Liver (tissue), 9 donors: Measurements from ENCODE around the gene NELL1. TPM values are rescaled to one million over a fixed set of nuclear protein-coding genes. Genes with fewer than 3 reads are reported as not detected.

Experiments used
- DNase-seq: peaks from one replicate; pipeline ENCODE4 v3.0.0-alpha.2; 2017; ENCODE audit warnings: low spot score
- H3K27ac ChIP-seq, 2 donors: one replicate each; pipeline ENCODE4 v1.7.0; 2013; ENCODE audit warnings: inconsistent platforms in 2 of 2, low read length in 2 of 2, control low read depth in 1 of 2, low read depth in 1 of 2, mild to moderate bottlenecking in 1 of 2
- H3K27me3 ChIP-seq, 4 donors: one replicate each; pipeline versions ENCODE4 v1.6.1 to v1.7.0; 2013; ENCODE audit warnings: low read length in 3 of 4, inconsistent platforms in 1 of 4, mild to moderate bottlenecking in 1 of 4, moderate library complexity in 1 of 4; ENCODE audit not compliant: control insufficient read depth in 4 of 4, insufficient read depth in 4 of 4
- H3K36me3 ChIP-seq, 4 donors: one replicate each; pipeline versions ENCODE4 v1.6.1 to v1.7.0; 2013; ENCODE audit warnings: low read length in 3 of 4, mild to moderate bottlenecking in 3 of 4, low read depth in 1 of 4, moderate library complexity in 1 of 4; ENCODE audit not compliant: control insufficient read depth in 4 of 4, insufficient read depth in 3 of 4
- H3K4me1 ChIP-seq, 4 donors: one replicate each; pipeline versions ENCODE4 v1.6.1 to v1.7.0; 2013; ENCODE audit warnings: low read length in 3 of 4, mild to moderate bottlenecking in 3 of 4, moderate library complexity in 1 of 4; ENCODE audit not compliant: control insufficient read depth in 4 of 4, insufficient read depth in 4 of 4
- H3K4me3 ChIP-seq, 3 donors: one replicate each; pipeline versions ENCODE4 v1.6.1 to v1.7.0; 2013; ENCODE audit warnings: low read length in 3 of 3, control low read depth in 1 of 3, low read depth in 1 of 3, mild to moderate bottlenecking in 1 of 3
- H3K9ac ChIP-seq, 2 donors: one replicate each; pipeline ENCODE4 v1.7.0; 2013; ENCODE audit warnings: low read length in 2 of 2, mild to moderate bottlenecking in 2 of 2, moderate library complexity in 2 of 2, control low read depth in 1 of 2, low read depth in 1 of 2
- H3K9me3 ChIP-seq, 4 donors: one replicate each; pipeline versions ENCODE4 v1.6.1 to v1.7.0; 2013; ENCODE audit warnings: low read length in 3 of 4; ENCODE audit not compliant: control insufficient read depth in 4 of 4
- ATF3 ChIP-seq: IDR thresholded peaks from 2 replicates; pipeline ENCODE4 v1.6.1; 2016; ENCODE audit warnings: antibody characterized with exemption
- EGR1 ChIP-seq, 2 donors: IDR thresholded peaks; 2 replicates each; pipeline ENCODE4 v1.6.1; 2016 to 2018; ENCODE audit warnings: antibody characterized with exemption in 2 of 2, low read depth in 2 of 2
- FOXA1 ChIP-seq: IDR thresholded peaks from 2 replicates; pipeline ENCODE4 v1.6.1; 2016; ENCODE audit warnings: antibody characterized with exemption
- FOXA2 ChIP-seq: IDR thresholded peaks from 2 replicates; pipeline ENCODE4 v1.6.1; 2016; ENCODE audit warnings: antibody characterized with exemption
- GABPA ChIP-seq, 2 donors: IDR thresholded peaks in 1 of 2; conservative IDR thresholded peaks in 1 of 2; 2 replicates each; pipeline ENCODE4 v1.6.1; 2016; ENCODE audit warnings: antibody characterized with exemption in 2 of 2, mild to moderate bottlenecking in 1 of 2, moderate library complexity in 1 of 2
- HNF4A ChIP-seq, 2 donors: conservative IDR thresholded peaks; 2 replicates each; pipeline ENCODE4 v1.6.1; 2016; ENCODE audit warnings: antibody characterized with exemption in 2 of 2, mild to moderate bottlenecking in 2 of 2
- JUND ChIP-seq, 2 donors: IDR thresholded peaks; 2 replicates each; pipeline ENCODE4 v1.6.1; 2016; ENCODE audit warnings: antibody characterized with exemption in 2 of 2
- NR2F2 ChIP-seq: IDR thresholded peaks from 2 replicates; pipeline ENCODE4 v1.6.1; 2016; ENCODE audit warnings: antibody characterized with exemption
- YY1 ChIP-seq: IDR thresholded peaks from 2 replicates; pipeline ENCODE4 v1.6.1; 2016; ENCODE audit warnings: antibody characterized with exemption, mild to moderate bottlenecking
- ZBTB33 ChIP-seq: IDR thresholded peaks from 2 replicates; pipeline ENCODE4 v1.6.1; 2016; ENCODE audit warnings: antibody characterized with exemption
- WGBS: extraction: QIAGEN DNeasy Blood & Tissue Kit; methylation state at CpG from one replicate; pipeline ENCODE4 v1.1.7; 2013; 5-methylcytosine and 5-hydroxymethylcytosine counted together
- polyA plus RNA-seq, 2 donors: library from polyadenylated mRNA; stranded (reverse) in 1 of 2; unstranded in 1 of 2; fragments of 200-250 nt in 1 of 2; fragments of >200 nt in 1 of 2; fragmentation: Nextera tagmentation in 1 of 2; extraction: Ambion mirVana in 1 of 2; gene quantifications; one replicate each; pipeline versions ENCODE4 v1.2.1 to v1.2.3, GENCODE V29; 2013 to 2015
- total RNA-seq, 2 donors: library from RNA; depleted of rRNA; stranded (reverse); fragments of >200 nt; gene quantifications; one replicate each; pipeline ENCODE4 v1.2.3, GENCODE V29; 2014
- TF ChIP-seq, protein P1 (sequence below): fragments of 150-350 bp; IDR thresholded peaks from 2 replicates; pipeline ENCODE4 v1.5.1; 2017; ENCODE audit warnings: improper control_type of control experiment, low read depth, low read length; ENCODE audit not compliant: missing input control
- TF ChIP-seq, protein P2 (sequence below): IDR thresholded peaks from 2 replicates; pipeline ENCODE4 v1.6.1; 2016; ENCODE audit warnings: antibody characterized with exemption
- donor health status: healthy.
- donor health status: healthy.
- donor health status: healthy.
- donor health status: healthy.
- donor health status: healthy.

Gene NELL1
- total and polyA plus RNA-seq, 4 donors: not detected

DNA sequence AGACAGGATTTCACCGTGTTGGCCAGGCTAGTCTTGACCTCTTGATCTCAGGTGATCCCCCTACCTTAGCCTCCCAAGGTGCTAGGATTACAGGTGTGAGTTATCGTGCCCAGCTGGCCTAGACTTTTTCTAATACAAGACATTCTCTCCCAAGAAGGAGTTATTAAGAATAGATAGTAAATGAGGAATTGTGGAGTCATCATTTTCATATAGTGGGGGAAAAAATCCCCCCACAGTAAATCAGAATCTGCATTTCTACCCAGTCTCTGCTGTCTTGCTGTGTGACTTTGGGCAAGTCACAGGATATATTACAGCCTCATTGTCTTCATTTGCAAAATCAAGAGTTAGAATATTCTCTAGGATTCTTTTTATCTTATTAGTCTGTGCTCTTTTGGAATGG is 48.4 kb upstream of the NELL1 start:
- H3K4me3 ChIP-seq: no peak overlapping the region

GRCh38 chr11:20621679-20622078 is 47.7 kb upstream of the NELL1 start:
- no peak overlapping the region for H3K27ac ChIP-seq
- DNase-seq: no peak
- no peaks in the 10 kb centered on the region for H3K4me1 ChIP-seq
- no peak overlapping the region for H3K4me3 ChIP-seq
- no peaks in the 10 kb centered on the region for H3K36me3 ChIP-seq
- peaks cover 0 to 2% (median 0%) of the 10 kb centered on the region in 4 donors for H3K27me3 ChIP-seq
- H3K9ac ChIP-seq: no peak overlapping the region
- H3K9me3 ChIP-seq: no peaks in the 10 kb centered on the region
- 63% methylated on average over 6 of the region's 6 CpGs for WGBS
- TF ChIP-seq JUND (IDR thresholded peaks at IDR 0.05) (no peak), NR2F2 (no peak), FOXA1 (no peak), ZBTB33 (no peak)
- TF ChIP-seq, protein P1, sequence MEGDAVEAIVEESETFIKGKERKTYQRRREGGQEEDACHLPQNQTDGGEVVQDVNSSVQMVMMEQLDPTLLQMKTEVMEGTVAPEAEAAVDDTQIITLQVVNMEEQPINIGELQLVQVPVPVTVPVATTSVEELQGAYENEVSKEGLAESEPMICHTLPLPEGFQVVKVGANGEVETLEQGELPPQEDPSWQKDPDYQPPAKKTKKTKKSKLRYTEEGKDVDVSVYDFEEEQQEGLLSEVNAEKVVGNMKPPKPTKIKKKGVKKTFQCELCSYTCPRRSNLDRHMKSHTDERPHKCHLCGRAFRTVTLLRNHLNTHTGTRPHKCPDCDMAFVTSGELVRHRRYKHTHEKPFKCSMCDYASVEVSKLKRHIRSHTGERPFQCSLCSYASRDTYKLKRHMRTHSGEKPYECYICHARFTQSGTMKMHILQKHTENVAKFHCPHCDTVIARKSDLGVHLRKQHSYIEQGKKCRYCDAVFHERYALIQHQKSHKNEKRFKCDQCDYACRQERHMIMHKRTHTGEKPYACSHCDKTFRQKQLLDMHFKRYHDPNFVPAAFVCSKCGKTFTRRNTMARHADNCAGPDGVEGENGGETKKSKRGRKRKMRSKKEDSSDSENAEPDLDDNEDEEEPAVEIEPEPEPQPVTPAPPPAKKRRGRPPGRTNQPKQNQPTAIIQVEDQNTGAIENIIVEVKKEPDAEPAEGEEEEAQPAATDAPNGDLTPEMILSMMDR: no peak
- TF ChIP-seq, protein P2, sequence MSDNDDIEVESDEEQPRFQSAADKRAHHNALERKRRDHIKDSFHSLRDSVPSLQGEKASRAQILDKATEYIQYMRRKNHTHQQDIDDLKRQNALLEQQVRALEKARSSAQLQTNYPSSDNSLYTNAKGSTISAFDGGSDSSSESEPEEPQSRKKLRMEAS: no peak

More for the DNA sequence above, 48.4 kb upstream of the NELL1 start:
- Histone ChIP-seq H3K27ac (no peak overlapping the region), H3K27me3 (peaks cover 0 to 4% (median 0%) of the 10 kb centered on the region in 4 donors), H3K9ac (no peak overlapping the region), H3K4me1 (no peaks in the 10 kb centered on the region), H3K9me3 (no peaks in the 10 kb centered on the region), H3K36me3 (no peaks in the 10 kb centered on the region)
- TF ChIP-seq GABPA (IDR thresholded peaks at IDR 0.05 in 1 of 2, conservative IDR thresholded peaks at IDR 0.05 in 1 of 2) (no peak), HNF4A (conservative IDR thresholded peaks at IDR 0.05) (no peak), JUND (IDR thresholded peaks at IDR 0.05) (no peak), FOXA1 (no peak), YY1 (no peak), FOXA2 (no peak), EGR1 (IDR thresholded peaks at IDR 0.05; ENCODE audit: low read depth in 2 of 2) (no peak), ATF3 (no peak)
- TF ChIP-seq, protein P1: no peak
- TF ChIP-seq, protein P2: no peak
- no peak for DNase-seq
- 72% methylated on average over 2 of the region's 2 CpGs for WGBS
